Glutamatergic neuron (in vitro differentiated cells): ENCODE results near the gene ARFGEF3. TPM values are rescaled to one million over a fixed set of nuclear protein-coding genes. Genes with fewer than 3 reads are reported as not detected.

Experiments
- DNase-seq: peaks from one replicate; pipeline ENCODE4 v3.0.0; 2022
- H3K27ac Mint-ChIP-seq: one replicate; pipeline ENCODE4 v1.8.0; 2020; ENCODE audit warnings: mild to moderate bottlenecking, mixed read lengths, inconsistent platforms; ENCODE audit not compliant: unreplicated experiment
- H3K27me3 Mint-ChIP-seq: one replicate; pipeline ENCODE4 v1.8.0; 2020; ENCODE audit warnings: mild to moderate bottlenecking, moderate library complexity, mixed read lengths, inconsistent platforms; ENCODE audit not compliant: unreplicated experiment
- H3K36me3 Mint-ChIP-seq: one replicate; pipeline ENCODE4 v1.8.0; 2020; ENCODE audit warnings: mild to moderate bottlenecking, mixed read lengths, inconsistent platforms; ENCODE audit not compliant: unreplicated experiment
- H3K4me1 Mint-ChIP-seq: one replicate; pipeline ENCODE4 v1.8.0; 2020; ENCODE audit warnings: mild to moderate bottlenecking, low read depth, mixed read lengths, inconsistent platforms; ENCODE audit not compliant: unreplicated experiment
- H3K4me3 Mint-ChIP-seq: one replicate; pipeline ENCODE4 v1.8.0; 2020; ENCODE audit warnings: mild to moderate bottlenecking, mixed read lengths, inconsistent platforms; ENCODE audit not compliant: unreplicated experiment
- H3K9me3 Mint-ChIP-seq: one replicate; pipeline ENCODE4 v1.8.0; 2020; ENCODE audit warnings: mild to moderate bottlenecking, moderate library complexity, mixed read lengths, inconsistent platforms; ENCODE audit not compliant: unreplicated experiment
- CTCF ChIP-seq: fragments of 200-600 bp; sonication (generic); IDR thresholded peaks from one replicate; pipeline ENCODE4 v1.5.0; 2021; ENCODE audit not compliant: partially characterized antibody, unreplicated experiment
- total RNA-seq: library from RNA; stranded (reverse); fragmentation: NEBNext Ultra II Directional; extraction: Animal tissue kit (Norgen Biotek cat#: 25700); gene quantifications from one replicate; pipeline ENCODE4 v1.2.1, GENCODE V29; 2021; ENCODE audit not compliant: unreplicated experiment

ARFGEF3 gene
- total RNA-seq, 1 donor from 2014 or later = 15.3 TPM

- H3K36me3 Mint-ChIP-seq = no peaks in the 10 kb centered on the region
- no peak overlapping the region for H3K27ac Mint-ChIP-seq
- no peak for TF ChIP-seq CTCF
- H3K4me1 Mint-ChIP-seq = no peaks in the 10 kb centered on the region
- no peak overlapping the region for H3K4me3 Mint-ChIP-seq
- DNase-seq = no peak
- no peaks in the 10 kb centered on the region for H3K9me3 Mint-ChIP-seq
- H3K27me3 Mint-ChIP-seq = no peaks in the 10 kb centered on the region
Observed at GRCh38 chr6:138341176-138341575, 179.4 kb downstream of the ARFGEF3 start.

- no peak overlapping the region for H3K27ac Mint-ChIP-seq
- no peaks in the 10 kb centered on the region for H3K4me1 Mint-ChIP-seq
- H3K9me3 Mint-ChIP-seq = no peaks in the 10 kb centered on the region
- H3K36me3 Mint-ChIP-seq = no peaks in the 10 kb centered on the region
- TF ChIP-seq CTCF = no peak
- H3K4me3 Mint-ChIP-seq = no peak overlapping the region
- H3K27me3 Mint-ChIP-seq = no peaks in the 10 kb centered on the region
- DNase-seq = no peak
Observed at GRCh38 chr6:138343112-138343511, 181.4 kb downstream of the ARFGEF3 start.

- DNase-seq = no peak
- Mint-ChIP-seq H3K4me3 (no peak overlapping the region), H3K27me3 (no peaks in the 10 kb centered on the region), H3K9me3 (no peaks in the 10 kb centered on the region), H3K4me1 (no peaks in the 10 kb centered on the region), H3K36me3 (no peaks in the 10 kb centered on the region), H3K27ac (no peak overlapping the region)
- TF ChIP-seq CTCF = no peak
Observed at GRCh38 chr6:138345565-138346285, 184.0 kb downstream of the ARFGEF3 start.

GRCh38 chr6:138346302-138347195, 184.8 kb downstream of the ARFGEF3 start:
- TF ChIP-seq CTCF = no peak
- no peak overlapping the region for H3K4me3 Mint-ChIP-seq
- no peak overlapping the region for H3K27ac Mint-ChIP-seq

GRCh38 chr6:138347864-138348263, 186.1 kb downstream of the ARFGEF3 start:
- Mint-ChIP-seq H3K36me3 (no peaks in the 10 kb centered on the region), H3K9me3 (no peaks in the 10 kb centered on the region), H3K4me3 (no peak overlapping the region), H3K27ac (no peak overlapping the region), H3K4me1 (no peaks in the 10 kb centered on the region), H3K27me3 (no peaks in the 10 kb centered on the region)
- TF ChIP-seq CTCF = no peak
- DNase-seq = no peak

More at GRCh38 chr6:138346302-138347195, 184.8 kb downstream of the ARFGEF3 start:
- Mint-ChIP-seq H3K9me3 (no peaks in the 10 kb centered on the region), H3K27me3 (no peaks in the 10 kb centered on the region), H3K4me1 (no peaks in the 10 kb centered on the region), H3K36me3 (no peaks in the 10 kb centered on the region)
- DNase-seq = no peak
